Fibroblast of villous mesenchyme (primary cell): ENCODE data around the gene PAIP2. TPM values are rescaled to one million over a fixed set of nuclear protein-coding genes. Genes with fewer than 3 reads are reported as not detected.
"Not testable (repeated sequence)": the region's sequence is repeated elsewhere in the genome, so short reads cannot be mapped to it uniquely, and the experiment has no call there.

ENCODE experiments used
- DNase-seq: peaks from one replicate; pipeline ENCODE4 v3.0.0-alpha.2; 2010; ENCODE audit warnings: low read depth
- H3K4me3 ChIP-seq: 2 replicates; pipeline ENCODE4 v1.5.1; 2011; ENCODE audit warnings: low read depth, mild to moderate bottlenecking, low read length
- CTCF ChIP-seq: IDR thresholded peaks from 2 replicates; pipeline ENCODE4 v1.5.1; 2012; ENCODE audit warnings: low read depth, mild to moderate bottlenecking, low read length; ENCODE audit not compliant: insufficient read depth
- total RNA-seq: library from RNA; depleted of rRNA; stranded (reverse); fragments of >200 nt; gene quantifications from 2 replicates; pipeline ENCODE4 v1.2.3, GENCODE V29; 2012

The PAIP2 gene
- total RNA-seq, 1 donor = 56.1 TPM

DNA sequence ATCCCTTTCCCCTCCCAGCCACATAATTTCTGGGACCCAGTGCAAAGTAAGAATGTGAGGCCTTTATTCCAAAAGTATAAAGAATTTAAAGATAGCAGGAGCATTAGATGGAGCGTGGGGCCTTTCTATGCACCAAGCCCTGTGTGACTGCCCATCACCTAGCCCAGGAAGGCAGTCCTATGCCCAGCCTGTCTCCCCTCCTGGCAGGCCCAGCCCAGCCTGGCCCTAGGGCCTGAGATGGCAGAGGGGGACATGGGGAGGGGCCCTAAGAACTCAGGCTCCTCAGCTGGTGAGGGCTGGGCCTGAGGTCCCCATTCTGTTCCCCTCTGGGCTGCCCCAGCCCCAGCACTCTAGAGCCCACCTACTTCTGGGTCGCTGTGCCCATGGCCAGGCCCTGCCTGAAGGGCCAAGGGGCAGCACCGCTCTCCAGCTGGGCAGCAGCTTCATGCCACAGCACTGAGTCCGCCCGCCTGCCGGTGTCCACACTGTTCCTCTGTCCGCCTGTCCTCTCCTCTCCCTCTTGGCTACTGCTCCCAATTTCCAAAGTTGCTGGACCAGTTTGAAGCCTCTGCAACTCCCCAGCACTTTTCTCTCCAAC lies 42.4 kb downstream of the PAIP2 start:
- H3K4me3 ChIP-seq = no peak overlapping the region
- TF ChIP-seq CTCF = no peak

DNA sequence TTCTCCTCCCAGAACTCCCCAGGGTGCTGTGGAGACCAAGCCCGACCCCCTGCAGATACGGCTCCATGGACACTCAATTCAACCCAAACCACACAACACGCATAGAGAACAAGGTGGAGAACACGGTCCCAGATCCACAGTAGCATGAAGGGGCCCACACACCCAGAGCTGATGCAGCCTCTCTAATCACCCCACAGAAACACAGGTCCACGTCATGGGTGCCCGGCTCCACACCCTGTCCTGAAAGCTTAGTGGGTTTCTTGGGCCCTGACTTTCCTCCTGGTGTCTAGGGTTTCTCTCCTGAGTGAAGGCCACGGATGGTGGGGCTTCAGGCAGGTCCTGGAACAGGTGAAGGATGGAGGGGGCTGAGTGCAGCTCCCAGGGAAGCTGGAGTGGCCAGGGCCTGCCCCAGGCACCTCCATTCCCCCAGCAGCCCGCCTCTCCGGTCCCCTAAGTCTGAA lies 43.0 kb downstream of the PAIP2 start:
- TF ChIP-seq CTCF = no peak
- peak overlapping the region; percentile 27 for H3K4me3 ChIP-seq
- DNase-seq = no peak

More for the DNA sequence above, 42.4 kb downstream of the PAIP2 start:
- DNase-seq = no peak

DNA sequence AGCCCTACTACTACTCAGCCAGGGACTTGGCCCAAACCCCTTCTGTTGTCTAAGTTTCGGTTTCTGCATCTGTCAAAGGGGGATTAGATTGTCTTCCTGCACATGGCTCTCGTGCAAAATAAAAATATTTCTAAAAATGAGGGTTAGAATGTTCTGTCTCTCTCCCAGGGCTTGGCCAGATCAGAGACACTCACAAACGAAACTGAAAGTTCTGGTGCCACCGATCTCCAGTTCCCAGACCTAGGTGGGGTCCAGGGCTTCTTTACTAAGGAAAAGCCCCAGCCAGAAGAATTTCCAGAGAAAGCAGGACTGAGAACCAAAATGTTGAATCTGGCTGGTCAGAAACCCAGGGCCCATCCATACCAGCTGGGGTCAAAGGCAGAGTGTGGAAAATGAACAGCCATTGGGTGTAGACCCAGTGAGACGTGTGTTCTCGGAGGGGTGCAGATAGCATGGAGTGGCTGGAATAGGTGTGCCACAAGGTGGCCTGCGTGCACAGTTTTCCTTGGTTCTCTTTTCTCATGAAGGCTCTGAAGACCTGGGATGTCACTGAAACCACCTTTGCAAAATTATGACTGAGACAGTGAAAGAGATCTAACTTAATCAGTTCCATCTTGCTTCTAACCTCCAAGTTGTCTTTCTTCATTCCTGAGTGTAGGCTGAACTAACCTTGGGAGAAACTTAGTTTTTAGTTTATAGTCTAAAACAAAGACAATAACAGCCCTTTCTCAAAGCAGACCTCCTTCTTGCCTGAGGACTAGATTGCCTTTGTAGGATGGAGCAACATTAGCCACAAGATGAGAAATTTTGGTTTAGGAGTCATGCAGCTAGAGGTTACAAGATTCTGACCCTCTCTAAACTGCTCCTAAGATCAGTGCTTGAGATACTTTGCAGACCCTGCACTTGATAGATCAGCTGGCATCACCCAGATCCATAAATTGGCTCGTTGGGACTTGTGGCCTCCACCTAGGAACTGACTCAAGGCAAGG lies 43.7 kb downstream of the PAIP2 start:
- TF ChIP-seq CTCF = peak; percentile 24
- peak overlapping the region; percentile 27 for H3K4me3 ChIP-seq
- DNase-seq = peak; percentile 60

- DNase-seq = no peak
- no peak overlapping the region for H3K4me3 ChIP-seq
- no peak for TF ChIP-seq CTCF
Measured at GRCh38 chr5:139386050-139386438, 44.4 kb downstream of the PAIP2 start.

DNA sequence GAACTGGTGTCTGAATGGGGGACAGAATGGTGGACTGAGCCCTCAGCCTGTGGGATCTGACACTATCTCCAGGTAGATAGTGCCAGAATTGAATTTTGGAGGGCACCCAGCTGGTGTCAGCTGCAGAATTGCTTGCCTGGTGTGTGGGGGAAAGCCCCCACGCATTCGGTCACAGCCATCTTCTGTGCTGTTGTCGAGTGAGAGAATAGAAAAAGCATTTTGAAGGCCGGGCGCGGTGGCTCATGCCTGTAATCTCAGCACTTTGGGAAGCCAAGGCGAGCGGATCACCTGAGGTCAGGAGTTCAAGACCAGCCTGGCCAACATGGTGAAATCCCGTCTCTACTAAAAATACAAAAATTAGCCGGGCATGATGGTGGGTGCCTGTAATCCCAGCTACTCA lies 45.3 kb downstream of the PAIP2 start:
- DNase-seq, H3K4me3 ChIP-seq: not testable (repeated sequence)

GRCh38 chr5:139387611-139388197 lies 46.0 kb downstream of the PAIP2 start:
- H3K4me3 ChIP-seq = no peak overlapping the region
- no peak for DNase-seq
- no peak for TF ChIP-seq CTCF
